HUES6 (cell line): ENCODE data around the gene RHBDD2.

Experiments used
- H3K27ac ChIP-seq: 2 replicates; pipeline ENCODE4 v1.7.0; 2013; ENCODE audit warnings: low read depth, mild to moderate bottlenecking, low read length, inconsistent platforms
- H3K27me3 ChIP-seq: 2 replicates; pipeline ENCODE4 v1.6.1; 2013; ENCODE audit warnings: low read length; ENCODE audit not compliant: control insufficient read depth, insufficient read depth
- H3K36me3 ChIP-seq: 2 replicates; pipeline ENCODE4 v1.6.1; 2013; ENCODE audit warnings: low read length; ENCODE audit not compliant: control insufficient read depth, insufficient read depth
- H3K4me1 ChIP-seq: 2 replicates; pipeline ENCODE4 v1.6.1; 2013; ENCODE audit warnings: low read length; ENCODE audit not compliant: control insufficient read depth, insufficient read depth
- H3K4me3 ChIP-seq: 2 replicates; pipeline ENCODE4 v1.5.1; 2013; ENCODE audit warnings: low read depth, low read length
- H3K9ac ChIP-seq: one replicate; pipeline ENCODE4 v1.6.1; 2013; ENCODE audit warnings: mild to moderate bottlenecking, low read length
- H3K9me3 ChIP-seq: 2 replicates; pipeline ENCODE4 v1.6.1; 2013; ENCODE audit warnings: low read depth, low read length; ENCODE audit not compliant: control insufficient read depth, insufficient read depth

Gene RHBDD2

DNA sequence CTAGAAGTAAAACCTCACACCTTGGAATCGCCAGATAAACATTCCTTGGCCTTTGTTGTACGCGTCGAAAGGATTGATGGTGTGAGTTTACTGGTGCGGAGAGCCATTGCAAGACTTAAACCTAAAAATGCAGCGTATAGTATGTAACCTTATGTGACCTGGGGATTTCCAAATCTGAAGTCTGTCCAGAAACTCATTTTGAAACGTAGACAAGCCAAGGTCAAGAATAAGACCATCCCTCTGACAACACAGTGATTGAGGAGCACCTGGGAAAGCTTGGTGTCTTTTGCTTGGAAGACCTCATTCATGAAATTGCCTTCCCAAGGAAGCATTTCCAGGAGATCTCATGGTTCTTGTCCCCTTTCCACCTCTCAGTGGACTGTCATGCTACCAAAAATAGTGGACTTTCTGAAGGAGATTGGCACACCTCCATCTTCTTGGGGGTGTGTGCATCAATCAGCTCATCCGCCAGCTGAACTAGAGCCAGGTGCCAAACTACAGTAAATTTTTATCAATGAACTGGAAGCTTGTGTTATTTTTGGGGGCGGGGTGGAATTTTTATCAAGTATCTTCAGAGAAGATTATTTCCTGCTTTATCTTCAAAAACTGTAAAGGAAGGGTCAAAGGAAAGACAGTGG lies 44.3 kb downstream of the RHBDD2 start:
- Histone ChIP-seq H3K9ac (no peak overlapping the region), H3K4me1 (no peaks in the 10 kb centered on the region), H3K27me3 (no peaks in the 10 kb centered on the region), H3K36me3 (peaks cover 6% of the 10 kb centered on the region; the same call in 1 of the 2 replicates), H3K9me3 (no peaks in the 10 kb centered on the region), H3K4me3 (no peak overlapping the region), H3K27ac (no peak overlapping the region)

DNA sequence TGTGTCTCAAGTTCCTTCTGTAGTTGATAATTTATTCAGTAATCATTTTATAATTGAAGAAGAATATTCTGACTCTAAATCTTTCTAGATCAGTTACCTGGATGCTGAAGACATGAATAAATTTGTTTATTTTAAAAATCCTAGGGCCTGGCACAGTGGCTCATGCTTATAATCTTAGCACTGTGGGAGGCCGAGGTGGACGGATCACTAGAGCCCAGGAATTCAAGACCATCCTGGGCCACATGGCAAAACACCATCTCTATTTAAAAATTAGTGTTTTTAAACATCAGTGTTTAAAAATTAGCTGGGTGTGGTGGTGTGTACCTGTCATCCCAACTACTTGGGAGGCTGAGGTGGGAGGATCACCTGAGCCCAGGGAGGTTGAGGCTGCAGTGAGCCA lies 45.4 kb downstream of the RHBDD2 start:
- Histone ChIP-seq H3K4me1 (no peaks in the 10 kb centered on the region), H3K36me3 (peaks cover 6% of the 10 kb centered on the region; the same call in 1 of the 2 replicates), H3K4me3 (no peak overlapping the region), H3K9ac (no peak overlapping the region), H3K27me3 (no peaks in the 10 kb centered on the region), H3K9me3 (no peaks in the 10 kb centered on the region), H3K27ac (no peak overlapping the region)

DNA sequence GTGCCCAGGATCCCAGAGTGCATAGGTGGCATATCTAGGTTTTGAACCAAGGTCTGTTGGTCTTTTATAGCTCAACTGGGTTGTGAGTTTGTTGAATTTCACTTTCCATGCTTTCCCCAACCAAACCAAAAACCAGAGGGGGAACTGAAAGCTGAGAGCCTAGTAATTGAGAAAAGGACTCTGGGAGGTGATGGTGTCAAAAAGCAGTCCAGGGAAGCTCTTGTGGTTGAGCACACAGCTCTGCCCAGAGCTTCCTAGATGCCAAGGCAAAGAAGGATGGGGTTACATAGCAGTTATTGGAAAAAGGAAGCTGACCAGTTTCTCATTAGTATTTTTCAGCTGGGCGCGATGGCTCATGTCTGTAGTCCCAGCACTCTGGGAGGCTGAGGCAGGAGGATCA lies 46.1 kb downstream of the RHBDD2 start:
- Histone ChIP-seq H3K27ac (no peak overlapping the region), H3K36me3 (peaks cover 11% of the 10 kb centered on the region), H3K4me1 (no peaks in the 10 kb centered on the region), H3K9me3 (0 out of 2 replicates have a peak, but pooled peaks cover 4% of the 10 kb centered on the region), H3K9ac (no peak overlapping the region), H3K27me3 (no peaks in the 10 kb centered on the region), H3K4me3 (no peak overlapping the region)

DNA sequence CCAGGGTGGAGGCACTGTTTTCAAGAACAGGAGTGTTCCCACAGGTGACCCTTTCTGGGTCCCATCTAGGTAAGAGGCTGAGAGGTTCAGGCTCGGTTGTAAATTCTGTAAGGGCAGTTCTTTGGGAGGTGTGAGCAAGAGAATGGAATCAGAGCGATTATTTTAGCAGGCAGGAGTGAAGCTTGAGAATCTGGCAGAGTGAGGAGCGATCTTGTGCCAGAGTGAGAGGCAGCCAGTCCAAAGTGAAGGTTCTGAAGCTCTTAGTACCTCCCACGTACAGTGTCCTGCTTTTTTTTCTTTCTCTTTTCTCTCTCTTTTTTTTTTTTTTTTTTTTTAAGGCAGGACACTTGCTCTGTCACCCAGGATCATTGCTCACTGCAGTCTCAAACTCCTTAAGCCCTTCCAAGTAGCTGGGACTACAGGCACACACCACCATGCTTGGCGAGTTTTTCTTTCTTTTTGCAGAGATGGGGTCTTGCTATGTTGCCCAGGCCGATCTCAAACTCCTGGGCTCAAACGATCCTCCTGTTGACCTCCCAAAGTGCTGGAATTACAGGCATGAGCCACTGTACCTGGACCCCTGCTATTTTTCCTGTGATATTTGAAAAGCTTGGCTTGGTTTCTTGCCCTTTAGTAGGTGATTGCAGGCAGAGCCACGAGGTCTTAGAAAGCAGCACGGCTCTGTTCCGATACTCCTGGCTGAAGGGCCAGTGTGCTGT lies 47.0 kb downstream of the RHBDD2 start:
- no peaks in the 10 kb centered on the region for H3K4me1 ChIP-seq
- H3K9ac ChIP-seq, result no peak overlapping the region
- H3K4me3 ChIP-seq, result no peak overlapping the region
- H3K27ac ChIP-seq, result no peak overlapping the region
- no peaks in the 10 kb centered on the region for H3K27me3 ChIP-seq
- H3K36me3 ChIP-seq, result peaks cover 14% of the 10 kb centered on the region
- peaks cover 6% of the 10 kb centered on the region; the same call in 1 of the 2 replicates for H3K9me3 ChIP-seq

DNA sequence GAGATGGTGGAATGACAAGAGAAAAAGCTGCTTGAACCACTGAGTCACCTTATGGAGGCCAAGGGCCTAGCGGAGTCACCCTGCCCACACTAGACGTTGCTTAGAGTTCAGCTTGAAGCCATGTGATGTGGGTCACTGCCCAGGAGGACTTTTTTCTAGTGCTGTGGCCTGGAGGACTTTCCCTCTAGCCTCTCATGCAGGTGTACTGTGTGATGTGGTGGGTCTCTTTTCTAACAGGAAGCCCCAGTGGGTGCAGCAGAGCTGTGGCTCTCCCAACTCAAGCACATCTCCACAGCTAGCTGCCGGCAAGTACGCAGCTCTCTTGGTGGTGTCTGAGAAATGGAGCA lies 49.7 kb downstream of the RHBDD2 start:
- Histone ChIP-seq H3K27ac (no peak overlapping the region), H3K9me3 (peaks cover 9% of the 10 kb centered on the region; the same call in 1 of the 2 replicates), H3K36me3 (peaks cover 8% of the 10 kb centered on the region)

DNA sequence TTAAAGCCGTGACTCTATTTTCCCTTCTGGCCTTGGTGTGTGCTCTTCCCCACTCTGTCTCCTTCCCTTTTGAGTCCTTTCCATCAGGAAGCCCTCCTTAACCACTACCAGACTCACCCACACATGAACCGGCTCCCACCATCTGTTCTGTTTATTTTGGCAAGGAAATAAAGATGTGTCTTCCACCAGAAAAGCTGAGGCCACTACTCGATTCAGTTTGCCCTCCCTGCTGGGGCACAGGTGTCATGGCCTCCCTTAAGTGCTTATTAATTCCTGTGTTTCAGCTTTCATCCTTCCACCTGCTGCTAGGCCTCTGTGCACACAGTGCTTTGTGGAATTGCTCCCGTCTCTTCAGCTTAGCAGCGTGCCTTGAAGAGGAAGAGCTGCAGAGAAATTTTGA lies 52.8 kb downstream of the RHBDD2 start:
- H3K9ac ChIP-seq, result no peak overlapping the region
- H3K36me3 ChIP-seq, result peaks cover 10% of the 10 kb centered on the region
- H3K27ac ChIP-seq, result no peak overlapping the region
- H3K27me3 ChIP-seq, result no peaks in the 10 kb centered on the region
- no peak overlapping the region for H3K4me3 ChIP-seq
- H3K9me3 ChIP-seq, result peaks cover 9% of the 10 kb centered on the region; the same call in 1 of the 2 replicates
- H3K4me1 ChIP-seq, result no peaks in the 10 kb centered on the region

More for the DNA sequence above, 49.7 kb downstream of the RHBDD2 start:
- H3K9ac ChIP-seq, result no peak overlapping the region
- no peak overlapping the region for H3K4me3 ChIP-seq
- no peaks in the 10 kb centered on the region for H3K4me1 ChIP-seq
- H3K27me3 ChIP-seq, result no peaks in the 10 kb centered on the region

DNA sequence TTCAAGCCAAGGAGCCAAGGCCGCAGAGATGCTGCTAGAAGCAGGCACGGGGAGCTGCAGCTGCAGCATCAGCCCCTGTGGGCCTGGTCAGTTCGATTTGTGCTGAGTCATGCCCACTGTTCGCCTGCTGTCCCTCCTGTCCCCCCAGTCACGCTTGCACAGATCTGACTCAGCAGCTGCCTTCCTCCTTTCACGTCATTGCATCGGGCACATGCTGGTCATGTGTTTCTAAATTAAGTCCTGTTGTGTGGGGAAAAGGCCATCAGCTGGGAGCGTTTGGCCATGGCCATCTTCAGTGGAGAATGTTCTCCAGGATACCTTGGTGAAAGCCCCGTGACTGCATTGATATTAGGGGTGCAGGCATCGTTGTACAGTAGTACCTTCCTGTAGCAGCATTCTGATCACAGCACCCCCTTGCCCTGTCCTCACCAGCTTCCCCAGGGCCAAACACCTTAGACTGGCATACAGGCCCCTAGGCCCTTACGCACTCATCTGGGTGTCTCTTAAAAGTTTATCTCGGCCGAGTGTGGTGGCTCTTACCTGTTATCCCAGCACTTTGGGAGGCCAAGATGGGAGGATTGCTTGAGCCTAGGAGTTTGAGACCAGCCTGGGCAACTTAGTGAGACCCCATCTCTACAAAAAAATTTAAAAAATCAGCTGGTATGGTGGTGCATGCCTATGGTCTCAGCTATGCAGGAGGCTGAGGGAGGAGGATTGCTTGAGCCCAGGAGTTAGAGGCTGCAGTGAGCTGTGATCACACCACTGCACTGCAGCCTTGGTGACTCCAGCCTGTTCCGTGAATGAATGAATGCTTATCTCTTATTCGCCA lies 59.3 kb downstream of the RHBDD2 start:
- H3K4me1 ChIP-seq, result no peaks in the 10 kb centered on the region
- H3K4me3 ChIP-seq, result no peak overlapping the region
- peaks cover 10% of the 10 kb centered on the region for H3K36me3 ChIP-seq
- no peak overlapping the region for H3K9ac ChIP-seq
- H3K27me3 ChIP-seq, result no peaks in the 10 kb centered on the region
- no peaks in the 10 kb centered on the region; the same call in 1 of the 2 replicates for H3K9me3 ChIP-seq
- no peak overlapping the region for H3K27ac ChIP-seq
